Measurements from ENCODE around the gene FRMD8.

GRCh38 chr11:65454696-65455456 is 68.4 kb downstream of the FRMD8 start:
- no peak for TF ChIP-seq CTCF (IDR thresholded peaks at IDR 0.05; ENCODE audit: poor library complexity, severe bottlenecking)
- TF ChIP-seq EP300 (conservative IDR thresholded peaks at IDR 0.05; ENCODE audit: poor library complexity, severe bottlenecking): no peak

Measured in neural cell (in vitro differentiated cells).